ENCODE results near the gene CDX1. TPM values are rescaled to one million over a fixed set of nuclear protein-coding genes. Genes with fewer than 3 reads are reported as not detected.

CDX1 gene
- total and polyA plus RNA-seq, 12 donors: 0.11 to 0.32 (median 0.23) TPM; not detected in 7

DNA sequence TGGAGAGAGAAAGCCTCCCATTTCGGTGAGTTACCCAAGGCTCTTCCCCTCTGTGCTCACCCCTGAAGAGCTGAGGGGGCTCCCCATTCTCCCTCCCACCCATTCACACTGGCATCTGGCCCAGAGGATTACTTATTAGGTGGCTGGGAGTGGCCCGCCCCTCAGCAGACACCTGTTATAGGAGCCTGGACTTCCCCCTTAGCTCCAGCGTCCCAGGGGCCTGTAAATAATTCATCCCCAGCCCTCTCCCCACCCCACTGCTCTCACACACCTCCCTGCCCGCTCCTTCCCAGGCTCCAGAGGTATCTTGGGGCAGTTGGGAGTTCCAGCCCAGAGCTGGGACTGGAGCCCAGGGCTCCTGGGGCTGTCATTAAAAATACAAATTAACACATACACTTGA is 11.7 kb downstream of the CDX1 start:
- no peak for DNase-seq
- WGBS, 4 donors: 63 to 89% (median 67%) methylated on average over 2 to 4 of the region's 4 CpGs
- TF ChIP-seq POLR2A (IDR thresholded peaks at IDR 0.05): no peak
- TF ChIP-seq, protein P1, sequence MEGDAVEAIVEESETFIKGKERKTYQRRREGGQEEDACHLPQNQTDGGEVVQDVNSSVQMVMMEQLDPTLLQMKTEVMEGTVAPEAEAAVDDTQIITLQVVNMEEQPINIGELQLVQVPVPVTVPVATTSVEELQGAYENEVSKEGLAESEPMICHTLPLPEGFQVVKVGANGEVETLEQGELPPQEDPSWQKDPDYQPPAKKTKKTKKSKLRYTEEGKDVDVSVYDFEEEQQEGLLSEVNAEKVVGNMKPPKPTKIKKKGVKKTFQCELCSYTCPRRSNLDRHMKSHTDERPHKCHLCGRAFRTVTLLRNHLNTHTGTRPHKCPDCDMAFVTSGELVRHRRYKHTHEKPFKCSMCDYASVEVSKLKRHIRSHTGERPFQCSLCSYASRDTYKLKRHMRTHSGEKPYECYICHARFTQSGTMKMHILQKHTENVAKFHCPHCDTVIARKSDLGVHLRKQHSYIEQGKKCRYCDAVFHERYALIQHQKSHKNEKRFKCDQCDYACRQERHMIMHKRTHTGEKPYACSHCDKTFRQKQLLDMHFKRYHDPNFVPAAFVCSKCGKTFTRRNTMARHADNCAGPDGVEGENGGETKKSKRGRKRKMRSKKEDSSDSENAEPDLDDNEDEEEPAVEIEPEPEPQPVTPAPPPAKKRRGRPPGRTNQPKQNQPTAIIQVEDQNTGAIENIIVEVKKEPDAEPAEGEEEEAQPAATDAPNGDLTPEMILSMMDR (IDR thresholded peaks at IDR 0.05): no peak
- Histone ChIP-seq H3K36me3 (replicated peaks in 1 of 2) (no peaks in the 10 kb centered on the region), H3K4me1 (replicated peaks in 1 of 2) (peaks cover 0 to 7% of the 10 kb centered on the region in 2 donors), H3K27me3 (no peaks in the 10 kb centered on the region), H3K9me3 (replicated peaks in 1 of 3) (no peaks in the 10 kb centered on the region), H3K4me3 (no peak overlapping the region), H3K27ac (no peak overlapping the region)
- intact Hi-C loops (cut with DNase I): no loop called here

DNA sequence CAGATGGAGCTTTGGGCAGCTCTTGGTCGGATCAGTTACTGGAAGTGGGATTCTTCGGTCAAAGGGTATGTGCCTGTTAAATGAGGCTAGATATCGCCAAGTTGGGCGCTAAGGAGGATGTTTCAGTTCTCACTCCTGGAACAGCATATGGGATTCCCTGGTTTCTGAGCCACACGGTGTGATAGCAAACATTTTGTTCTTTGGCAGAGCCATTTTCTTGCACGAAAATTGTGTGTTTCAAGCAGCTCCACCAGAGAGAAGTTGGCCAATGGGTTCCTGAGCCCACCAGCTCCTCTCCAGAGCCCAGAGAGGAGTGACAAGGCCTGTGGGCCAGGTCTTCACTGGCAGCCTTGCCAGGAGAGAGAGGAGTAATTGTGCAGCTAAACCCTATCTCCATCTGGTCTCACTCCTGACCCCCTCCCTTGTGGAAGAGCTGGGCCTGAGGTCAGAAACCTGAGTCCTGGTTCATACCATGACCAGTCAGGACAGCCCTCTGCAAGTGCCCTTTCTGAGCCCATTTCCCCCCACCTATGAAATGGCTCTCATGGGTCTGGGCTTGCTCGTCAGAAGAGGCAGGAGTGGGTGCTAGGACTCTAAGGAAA is 12.5 kb downstream of the CDX1 start:
- Histone ChIP-seq H3K9me3 (replicated peaks in 1 of 3) (no peaks in the 10 kb centered on the region), H3K4me1 (replicated peaks in 1 of 2) (peaks cover 0 to 7% of the 10 kb centered on the region in 2 donors), H3K4me3 (no peak overlapping the region), H3K36me3 (replicated peaks in 1 of 2) (no peaks in the 10 kb centered on the region), H3K27ac (peak overlapping the region in 1 of 5 donors; percentile 82), H3K27me3 (no peaks in the 10 kb centered on the region)
- no peak for DNase-seq
- TF ChIP-seq, protein P1 (IDR thresholded peaks at IDR 0.05): no peak
- TF ChIP-seq POLR2A (IDR thresholded peaks at IDR 0.05): no peak
- intact Hi-C loops (cut with DNase I): no loop called here
- WGBS, 4 donors: 74 to 95% (median 88%) methylated on average over 4 to 7 of the region's 7 CpGs

DNA sequence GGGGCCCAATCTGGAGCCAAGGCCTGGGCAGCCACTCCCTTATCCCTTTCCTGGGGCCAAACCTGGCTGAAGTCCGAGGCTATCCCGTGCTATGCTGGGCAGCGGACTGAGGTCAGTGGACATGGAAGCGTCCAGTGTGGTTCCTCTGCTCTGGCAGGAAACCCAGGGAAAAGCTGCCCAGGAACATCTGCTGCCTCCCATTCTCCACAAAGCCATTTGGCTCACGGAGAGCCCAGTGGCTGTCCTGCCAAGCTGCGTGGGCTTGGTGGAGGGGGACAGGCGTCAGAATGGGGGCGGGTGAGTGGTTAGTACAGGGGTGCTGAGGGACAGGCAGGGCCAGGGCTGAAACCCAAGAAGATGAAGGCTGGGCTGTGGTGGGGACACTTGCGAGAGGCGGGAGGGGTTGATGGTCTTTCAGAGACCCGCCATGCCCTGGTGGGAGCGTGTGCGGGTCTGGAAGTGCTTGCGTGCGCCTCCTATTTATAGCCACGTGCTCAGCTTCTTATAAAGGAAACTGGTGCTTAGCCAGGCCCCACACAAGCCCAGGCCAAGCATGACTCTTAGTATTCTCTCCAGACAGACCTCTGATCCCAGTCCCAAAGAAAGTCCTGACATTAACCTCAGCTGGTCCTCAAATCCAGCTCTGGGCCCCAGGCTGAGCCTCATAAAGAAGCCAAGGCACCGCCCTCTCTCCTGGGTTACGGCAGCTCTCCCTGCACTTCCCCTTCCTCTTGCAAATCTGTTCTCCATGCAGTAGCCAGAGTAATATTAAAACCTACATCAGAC is 13.9 kb downstream of the CDX1 start:
- DNase-seq: peak in 4 of 7 donors; percentile 33 to 65 (median 52)
- Histone ChIP-seq H3K36me3 (replicated peaks in 1 of 2) (no peaks in the 10 kb centered on the region), H3K4me1 (replicated peaks in 1 of 2) (peaks cover 0 to 7% of the 10 kb centered on the region in 2 donors), H3K27me3 (no peaks in the 10 kb centered on the region), H3K9me3 (replicated peaks in 1 of 3) (no peaks in the 10 kb centered on the region), H3K27ac (peak overlapping the region in 3 of 5 donors; percentile 32 to 82 (median 63)), H3K4me3 (no peak overlapping the region)
- intact Hi-C loops (cut with DNase I): no loop called here
- TF ChIP-seq POLR2A (IDR thresholded peaks at IDR 0.05): no peak
- TF ChIP-seq, protein P1 (IDR thresholded peaks at IDR 0.05): no peak
- 57 to 79% (median 65%) methylated on average over 14 to 18 of the region's 18 CpGs for WGBS, 4 donors

DNA sequence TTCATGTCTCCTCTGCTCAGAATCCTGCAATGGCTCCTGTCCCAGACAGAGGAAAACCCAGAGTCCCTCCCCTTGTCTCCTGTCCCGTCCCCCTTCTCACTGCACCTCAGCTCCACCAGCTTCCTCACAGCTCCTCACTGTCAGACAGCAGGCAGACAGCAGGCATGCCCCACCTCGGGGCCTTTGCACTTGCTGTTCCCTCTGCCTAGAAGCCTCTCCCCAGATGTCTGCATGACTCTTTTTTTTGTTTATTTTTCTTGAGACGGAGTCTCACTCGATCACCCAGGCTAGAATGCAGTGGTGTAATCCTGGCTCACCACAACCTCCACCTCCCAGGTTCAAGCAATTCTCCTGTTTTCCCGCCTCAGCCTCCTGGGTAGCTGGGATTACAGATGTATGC is 14.4 kb downstream of the CDX1 start:
- Histone ChIP-seq H3K4me3 (no peak overlapping the region), H3K9me3 (replicated peaks in 1 of 3) (no peaks in the 10 kb centered on the region), H3K36me3 (replicated peaks in 1 of 2) (no peaks in the 10 kb centered on the region), H3K27me3 (no peaks in the 10 kb centered on the region), H3K27ac (peak overlapping the region in 3 of 5 donors; percentile 32 to 82 (median 63)), H3K4me1 (replicated peaks in 1 of 2) (peaks cover 0 to 7% of the 10 kb centered on the region in 2 donors)
- 63 to 78% (median 78%) methylated on average over 5 of the region's 5 CpGs for WGBS, 4 donors
- DNase-seq: no peak
- no peak for TF ChIP-seq POLR2A (IDR thresholded peaks at IDR 0.05)
- TF ChIP-seq, protein P1 (IDR thresholded peaks at IDR 0.05): no peak
- intact Hi-C loops (cut with DNase I): no loop called here

Data from adrenal gland (tissue), 12 donors.